K562 (cell line): Measurements from ENCODE around the gene CUL9. TPM values are rescaled to one million over a fixed set of nuclear protein-coding genes. Genes with fewer than 3 reads are reported as not detected.

Experiments used
- BACH1 ChIP-seq: fragments of 200-800 bp; sonication (Bioruptor generic); IDR thresholded peaks from 2 replicates; pipeline ENCODE4 v1.6.1; 2016; ENCODE audit warnings: missing genetic modification characterization, missing compliant biosample characterization
- BCLAF1 ChIP-seq, 2 experiments: fragments of 450-650 bp in 1 of 2; IDR thresholded peaks; 2 replicates each; pipeline ENCODE4 v1.6.1; 2011 to 2017; ENCODE audit warnings: low read depth in 2 of 2, antibody characterized with exemption in 1 of 2, borderline replicate concordance in 1 of 2, low read length in 1 of 2, mild to moderate bottlenecking in 1 of 2, mixed read lengths in 1 of 2; ENCODE audit not compliant: control insufficient read depth in 1 of 2
- CBX5 ChIP-seq: IDR thresholded peaks from 2 replicates; pipeline ENCODE4 v1.6.1; 2014; ENCODE audit warnings: low read depth, borderline replicate concordance
- CEBPB ChIP-seq: fragments of 450-650 bp; IDR thresholded peaks from 2 replicates; pipeline ENCODE4 v1.6.1; 2016; ENCODE audit warnings: missing genetic modification characterization, missing compliant biosample characterization
- CEBPG ChIP-seq, 3 experiments: fragments of 200-800 bp in 1 of 3; sonication (Bioruptor generic) in 1 of 3; sonication (generic) in 1 of 3; formaldehyde crosslinking in 1 of 3; IDR thresholded peaks in 2 of 3; conservative IDR thresholded peaks in 1 of 3; 2 replicates each; pipeline versions ENCODE4 v1.6.1 to v1.8.0; 2016 to 2022; ENCODE audit warnings: missing compliant biosample characterization in 2 of 3, missing genetic modification characterization in 2 of 3, mild to moderate bottlenecking in 1 of 3, missing genetic modification reagents in 1 of 3
- DEAF1 ChIP-seq: fragments of 450-650 bp; formaldehyde crosslinking; IDR thresholded peaks from 2 replicates; pipeline ENCODE4 v1.4.0; 2020; ENCODE audit warnings: mild to moderate bottlenecking, moderate library complexity
- HMGN3 ChIP-seq: IDR thresholded peaks from 2 replicates; pipeline ENCODE4 v1.6.1; 2011; ENCODE audit warnings: borderline replicate concordance, low read depth, mild to moderate bottlenecking, mixed read lengths, low read length; ENCODE audit not compliant: insufficient read length; ENCODE audit errors: extremely low read depth
- HOXB6 ChIP-seq: fragments of 250-450 bp; sonication (Bioruptor Pico); IDR thresholded peaks from 2 replicates; pipeline ENCODE4 v1.5.1; 2022; ENCODE audit warnings: mild to moderate bottlenecking, borderline replicate concordance
- NKRF ChIP-seq: fragments of 450-650 bp; IDR thresholded peaks from 2 replicates; pipeline ENCODE4 v1.6.1; 2016; ENCODE audit warnings: borderline replicate concordance
- PRMT5 ChIP-seq: sonication (generic); formaldehyde crosslinking; IDR thresholded peaks from 2 replicates; pipeline ENCODE4 v1.5.0; 2020; ENCODE audit warnings: missing genetic modification reagents
- SIN3A ChIP-seq, 2 experiments: fragments of 150-350 bp in 1 of 2; IDR thresholded peaks; 2 replicates each; pipeline ENCODE4 v1.6.1; 2011 to 2016; ENCODE audit warnings: borderline replicate concordance in 2 of 2, low read depth in 2 of 2, low read length in 2 of 2, mild to moderate bottlenecking in 2 of 2, moderate library complexity in 2 of 2; ENCODE audit not compliant: control insufficient read depth in 1 of 2
- SMAD4 ChIP-seq: fragments of 250-450 bp; sonication (Bioruptor Pico); conservative IDR thresholded peaks from 2 replicates; pipeline ENCODE4 v1.8.0; 2021; ENCODE audit warnings: inconsistent platforms, mild to moderate bottlenecking, moderate library complexity
- TAF9B ChIP-seq: fragments of 450-650 bp; IDR thresholded peaks from 2 replicates; pipeline ENCODE4 v1.6.1; 2018; ENCODE audit warnings: mild to moderate bottlenecking; ENCODE audit not compliant: partially characterized antibody
- U2AF1 ChIP-seq: fragments of 200-400 bp; formaldehyde crosslinking; optimal IDR thresholded peaks from 2 replicates; pipeline ENCODE3; 2017; ENCODE audit warnings: mild to moderate bottlenecking, low read depth, low read length, moderate library complexity
- ZBTB1 ChIP-seq: sonication (generic); formaldehyde crosslinking; IDR thresholded peaks from 2 replicates; pipeline ENCODE4 v1.8.1; 2023; ENCODE audit warnings: missing genetic modification reagents, low read depth, mild to moderate bottlenecking, borderline replicate concordance
- ZC3H8 ChIP-seq: fragments of 450-650 bp; IDR thresholded peaks from 2 replicates; pipeline ENCODE4 v1.6.1; 2017
- ZZZ3 ChIP-seq: fragments of 450-650 bp; IDR thresholded peaks from 2 replicates; pipeline ENCODE4 v1.6.1; 2016; ENCODE audit warnings: antibody characterized with exemption, mild to moderate bottlenecking, moderate library complexity
- polyA plus RNA-seq, 8 experiments: library from polyadenylated mRNA; depleted of rRNA in 4 of 8; stranded (reverse) in 5 of 8; unstranded in 3 of 8; fragments of >200 nt; fragmentation: Nextera tagmentation in 2 of 8; fragmentation: Illumina TruSeq in 1 of 8; extraction: Ambion mirVana in 2 of 8; extraction: Trizol in 1 of 8; gene quantifications; 2 replicates each; pipeline versions ENCODE4 v1.2.1 to v1.2.3, GENCODE V29; 2011 to 2014; ENCODE audit warnings: inconsistent platforms in 1 of 8, missing spikeins in 1 of 8
- total RNA-seq, 7 experiments: library from RNA; depleted of rRNA in 6 of 7; stranded (reverse); fragments of >200 nt in 6 of 7; fragmentation: Illumina TruSeq in 2 of 7; extraction: Trizol in 2 of 7; gene quantifications; 2 replicates each; pipeline versions ENCODE4 v1.2.1 to v1.2.3, GENCODE V29; 2011 to 2021; ENCODE audit warnings: low replicate concordance in 1 of 7

CUL9 gene
- total and polyA plus RNA-seq, 9 of the 15 experiments (the other 6 are each of a cell fraction or from before 2014, with no cell fraction given), result 0.50 to 20.7 (median 6.6) TPM

GRCh38 chr6:43143235-43144128 is 38.5 kb upstream of the CUL9 start (continued):
- no peak for TF ChIP-seq BCLAF1 (IDR thresholded peaks at IDR 0.05; ENCODE audit: borderline replicate concordance in 1 of 2, control insufficient read depth in 1 of 2, low read depth in 2 of 2, low read length in 1 of 2)
- no peak for TF ChIP-seq ZC3H8
- TF ChIP-seq SMAD4, result no peak; the same call in 1 of the 2 replicates
- no peak for TF ChIP-seq SIN3A (IDR thresholded peaks at IDR 0.05; ENCODE audit: borderline replicate concordance in 2 of 2, control insufficient read depth in 1 of 2, low read depth in 2 of 2, low read length in 2 of 2)
- no peak for TF ChIP-seq ZZZ3
- TF ChIP-seq HMGN3, result no peak
- TF ChIP-seq HOXB6 (CRISPR knock-in tag), result no peak
- TF ChIP-seq BACH1 (tag), result no peak
- TF ChIP-seq ZBTB1 (CRISPR knock-in tag), result no peak
- TF ChIP-seq DEAF1 (CRISPR knock-in tag), result peak; percentile 98
- no peak for TF ChIP-seq CEBPB (tag)
- TF ChIP-seq TAF9B, result no peak
- no peak for TF ChIP-seq U2AF1
- TF ChIP-seq CEBPG (CRISPR knock-in tag; IDR thresholded peaks at IDR 0.05), result no peak
- TF ChIP-seq CEBPG (tag; conservative IDR thresholded peaks at IDR 0.05 in 1 of 2, IDR thresholded peaks at IDR 0.05 in 1 of 2), result no peak
- TF ChIP-seq NKRF, result no peak; the same call in 1 of the 2 replicates
- no peak for TF ChIP-seq CBX5
- TF ChIP-seq PRMT5, result 0 out of 2 replicates have a peak, but pooled peaks have one; percentile 16
